Measurements from ENCODE around the gene RPL11.
A peak's percentile ranks its signal among the peaks of the same experiment; 100 is the strongest.
"Not testable (repeated sequence)": the region's sequence is repeated elsewhere in the genome, so short reads cannot be mapped to it uniquely, and the experiment has no call there.

The RPL11 gene

DNA sequence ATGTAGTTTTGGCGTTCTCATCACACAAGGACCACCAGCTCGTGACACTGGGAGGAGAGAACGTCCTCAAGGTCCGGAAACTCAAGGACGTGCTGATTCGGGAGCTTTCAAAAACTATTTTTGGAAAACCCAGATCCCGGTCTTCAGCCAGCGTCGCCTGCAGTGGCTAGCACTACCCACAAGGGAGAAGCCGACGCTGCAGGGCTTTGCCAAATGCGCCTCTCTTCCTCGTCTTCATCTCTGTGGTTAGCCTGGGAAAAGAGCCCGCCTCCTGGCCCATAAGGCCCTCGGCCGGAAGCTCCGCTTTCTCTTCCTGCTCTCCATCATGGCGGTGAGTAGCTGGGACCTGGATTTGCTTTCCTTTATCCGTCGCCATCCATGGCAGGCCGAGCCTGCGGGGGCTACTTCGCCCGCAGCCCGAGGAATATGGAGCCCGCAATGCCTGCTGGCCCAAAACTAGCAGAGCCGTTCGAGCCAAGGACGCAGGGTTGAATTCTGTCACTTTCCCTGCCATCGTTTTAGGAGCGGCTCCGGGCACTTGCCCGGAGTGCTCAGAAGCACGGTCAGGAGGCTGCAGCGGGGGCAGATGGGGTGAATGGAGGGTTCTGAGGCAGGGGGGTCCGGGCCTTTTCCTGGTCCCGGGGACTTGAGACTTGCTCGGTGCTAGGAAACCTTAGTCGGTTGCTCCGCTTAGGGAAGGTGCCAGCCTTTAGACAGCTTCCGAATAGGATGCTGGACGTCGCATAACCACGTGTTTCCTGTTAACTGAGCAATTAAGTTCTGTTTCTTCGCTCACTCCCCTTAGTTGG is at the start of gene RPL11:
Gene RPL11, plus strand, starts transcription at position 308 of the 809 bp plus-strand sequence. Its CDS starts 18 bp downstream, at position 326.
- DNase-seq (ENCODE audit: low read depth in 2 of 2): peak; percentile 91 to 94

DNA sequence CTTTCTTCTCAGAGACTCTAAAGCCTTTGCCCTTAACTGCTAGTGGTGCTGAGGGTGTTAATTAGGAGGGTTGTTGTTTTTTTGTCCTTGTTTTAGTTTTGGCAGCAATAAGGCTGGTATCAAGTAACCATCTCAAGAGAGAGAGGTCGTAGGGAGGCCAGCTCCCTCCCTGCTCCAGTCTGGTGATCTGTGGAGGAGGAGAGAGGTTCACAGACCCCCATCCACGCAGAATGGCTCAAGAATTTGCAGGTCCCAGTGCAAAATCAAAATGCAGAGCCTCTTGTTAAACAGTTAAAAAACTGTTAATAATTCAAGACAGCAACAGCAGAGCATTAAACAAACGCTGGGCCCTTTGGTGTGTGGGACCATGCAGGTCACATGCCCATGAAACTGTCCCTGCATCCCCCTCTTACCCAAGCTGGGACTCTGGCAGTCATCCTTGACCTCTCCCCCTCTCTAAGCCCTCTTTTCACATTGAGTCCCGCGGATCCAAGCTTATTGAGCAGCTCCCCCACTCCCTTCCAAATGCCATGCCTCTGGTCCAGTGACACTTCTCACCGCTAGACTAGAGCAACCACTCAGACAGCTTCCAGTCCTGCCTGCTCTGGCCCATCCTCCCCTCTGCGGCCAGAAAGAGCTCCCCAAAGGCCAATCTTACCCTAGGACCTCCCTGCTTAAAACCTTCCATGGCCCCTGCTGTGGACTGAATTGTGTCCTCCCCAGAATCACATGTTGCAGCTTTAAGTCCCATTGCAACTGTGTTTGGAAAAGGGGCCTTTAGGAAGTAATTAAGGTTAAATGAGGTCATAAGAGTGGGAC is 47.7 kb upstream of the RPL11 start:
- no peak for DNase-seq (ENCODE audit: low read depth in 2 of 2)

DNA sequence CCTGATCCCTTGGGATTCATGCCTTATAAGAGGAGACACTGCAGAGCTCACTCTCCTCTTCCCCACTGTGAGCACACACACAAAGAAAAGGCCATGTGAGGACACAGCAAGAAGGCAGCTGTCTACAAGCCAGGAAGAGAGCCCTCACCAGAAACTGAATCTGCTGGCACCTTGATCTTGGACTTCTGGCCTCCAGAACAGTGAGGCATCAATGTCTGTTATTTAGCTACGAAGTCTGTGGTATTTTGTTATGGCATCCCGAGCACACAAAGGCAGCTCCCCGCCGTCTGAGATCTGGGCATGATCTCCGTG is 47.1 kb upstream of the RPL11 start:
- no peak for DNase-seq (ENCODE audit: low read depth in 2 of 2)

DNA sequence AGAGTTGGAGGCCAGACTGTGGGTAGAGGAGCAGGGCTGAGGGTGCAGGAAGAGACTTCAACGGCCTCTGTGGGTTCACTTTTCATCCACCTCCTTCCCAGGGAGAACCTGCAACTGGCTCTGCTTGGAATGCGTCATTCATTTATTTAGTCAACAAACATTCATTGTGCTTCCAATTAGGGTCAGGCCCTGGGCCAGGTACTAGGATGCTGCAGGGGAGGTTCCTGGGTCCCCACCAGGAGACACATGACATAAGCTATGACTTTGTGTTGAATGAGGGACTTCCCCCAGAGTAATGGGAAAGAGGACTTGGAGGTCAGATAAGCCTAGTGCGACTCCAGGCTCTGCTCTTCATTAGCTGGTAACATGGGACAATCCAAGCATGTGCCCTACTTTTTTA is 46.3 kb upstream of the RPL11 start:
- no peak for DNase-seq (ENCODE audit: low read depth in 2 of 2)

DNA sequence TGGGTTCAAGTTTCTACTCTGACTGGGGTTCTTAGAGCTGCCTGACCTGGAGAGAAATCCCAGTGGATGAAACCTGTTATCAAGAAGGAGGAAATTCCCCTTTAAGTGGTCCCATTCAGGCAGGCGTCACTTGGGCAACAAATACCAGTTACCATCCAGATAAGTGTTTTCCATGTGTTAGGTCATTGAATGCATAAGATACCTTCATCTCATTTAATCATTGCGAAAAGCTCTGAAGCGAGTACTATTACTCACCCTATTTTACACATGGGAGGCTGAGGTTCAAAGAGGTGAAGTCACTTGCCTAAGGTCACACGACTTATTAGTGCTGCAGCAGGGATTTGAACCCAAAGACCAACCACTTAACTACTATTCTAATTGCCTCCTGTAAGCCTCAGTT is 45.5 kb upstream of the RPL11 start:
- DNase-seq (ENCODE audit: low read depth in 2 of 2): no peak

DNA sequence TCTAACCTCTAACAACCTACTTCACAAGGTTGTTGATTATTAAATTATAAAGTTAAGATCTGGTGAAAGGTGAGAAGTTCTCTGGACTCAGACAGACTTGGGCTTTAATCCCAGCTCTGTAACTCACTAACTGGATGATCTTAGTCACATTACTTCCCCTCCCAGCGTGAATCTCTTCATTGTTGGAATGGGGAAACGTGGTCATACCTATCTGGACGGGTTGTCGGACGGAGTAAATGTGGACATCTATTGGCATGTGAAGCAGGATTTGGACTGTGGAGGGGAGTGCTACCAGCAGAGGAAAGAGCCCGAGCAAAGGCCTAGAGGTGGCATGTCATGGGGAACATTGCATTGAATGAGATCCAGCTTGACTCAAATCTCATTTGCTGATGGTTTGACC is 45.1 kb upstream of the RPL11 start:
- DNase-seq (ENCODE audit: low read depth in 2 of 2): no peak

DNA sequence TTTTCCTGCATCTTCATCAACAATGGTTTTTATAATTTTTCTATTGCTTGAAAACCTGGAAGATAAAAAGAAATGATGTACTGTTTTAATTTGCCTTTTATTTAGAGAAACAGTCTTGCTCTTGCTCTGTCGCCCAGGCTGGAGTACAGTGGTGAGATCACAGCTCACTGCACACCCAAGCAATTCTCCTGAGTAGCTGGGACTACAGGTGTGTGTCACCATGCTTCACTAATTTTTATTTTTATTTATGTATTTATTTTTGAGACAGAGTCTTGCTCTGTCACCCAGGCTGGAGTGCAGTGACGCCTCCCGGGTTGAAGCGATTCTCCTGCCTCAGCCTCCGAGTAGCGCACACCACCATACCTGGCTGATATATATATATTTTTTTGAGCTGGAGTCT is 43.0 kb upstream of the RPL11 start:
- no peak for DNase-seq (ENCODE audit: low read depth in 2 of 2)

DNA sequence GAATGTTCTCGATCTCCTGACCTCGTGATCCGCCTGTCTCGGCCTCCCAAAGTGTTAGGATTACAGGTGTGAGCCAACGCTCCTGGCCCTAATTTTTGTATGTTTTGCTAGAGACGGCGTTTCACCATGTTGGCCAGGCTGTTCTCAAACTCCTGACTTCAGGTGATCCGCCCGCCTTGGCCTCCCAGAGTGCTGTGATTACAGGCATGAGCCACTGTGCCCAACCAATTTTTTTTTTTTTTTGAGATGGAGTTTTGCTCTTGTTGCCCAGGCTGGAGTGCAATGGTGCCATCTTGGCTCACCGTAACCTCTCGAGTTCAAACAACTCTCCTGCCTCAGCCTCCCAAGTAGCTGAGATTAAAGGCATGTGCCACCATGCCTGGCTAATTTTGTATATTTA is 42.4 kb upstream of the RPL11 start:
- DNase-seq (ENCODE audit: low read depth in 2 of 2): not testable (repeated sequence)

DNA sequence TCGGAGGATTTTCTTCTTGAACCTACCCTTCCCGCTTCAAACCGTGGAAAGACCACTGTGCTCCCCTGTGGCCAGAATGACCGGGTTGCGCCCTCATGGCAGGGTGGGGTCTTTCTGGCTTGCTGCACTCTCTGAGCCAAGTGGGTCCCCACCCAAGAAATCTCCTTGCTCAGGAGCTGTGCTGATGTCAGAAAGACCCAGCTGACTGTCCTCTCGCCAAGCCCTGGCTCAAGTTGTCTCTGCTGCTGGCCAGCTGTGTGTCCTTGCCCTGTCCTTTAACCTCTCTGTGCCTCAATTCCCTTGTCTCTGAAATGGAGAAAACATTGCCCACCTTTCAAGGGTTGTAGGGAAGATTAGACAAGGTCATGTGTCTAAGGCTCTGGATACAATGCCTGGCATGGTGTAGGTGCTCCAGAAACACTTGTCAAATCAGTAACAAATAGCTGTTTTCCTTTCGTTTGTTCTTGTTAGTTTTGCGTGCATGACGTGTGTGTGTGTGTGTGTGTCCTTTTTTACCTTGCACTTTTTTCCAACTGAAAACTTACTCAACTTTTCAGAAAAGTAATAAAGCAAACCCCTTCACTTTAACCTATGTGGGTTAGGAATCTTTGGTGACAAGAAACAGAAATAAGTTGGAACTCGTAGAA is 41.1 kb upstream of the RPL11 start:
- no peak for DNase-seq (ENCODE audit: low read depth in 2 of 2)

DNA sequence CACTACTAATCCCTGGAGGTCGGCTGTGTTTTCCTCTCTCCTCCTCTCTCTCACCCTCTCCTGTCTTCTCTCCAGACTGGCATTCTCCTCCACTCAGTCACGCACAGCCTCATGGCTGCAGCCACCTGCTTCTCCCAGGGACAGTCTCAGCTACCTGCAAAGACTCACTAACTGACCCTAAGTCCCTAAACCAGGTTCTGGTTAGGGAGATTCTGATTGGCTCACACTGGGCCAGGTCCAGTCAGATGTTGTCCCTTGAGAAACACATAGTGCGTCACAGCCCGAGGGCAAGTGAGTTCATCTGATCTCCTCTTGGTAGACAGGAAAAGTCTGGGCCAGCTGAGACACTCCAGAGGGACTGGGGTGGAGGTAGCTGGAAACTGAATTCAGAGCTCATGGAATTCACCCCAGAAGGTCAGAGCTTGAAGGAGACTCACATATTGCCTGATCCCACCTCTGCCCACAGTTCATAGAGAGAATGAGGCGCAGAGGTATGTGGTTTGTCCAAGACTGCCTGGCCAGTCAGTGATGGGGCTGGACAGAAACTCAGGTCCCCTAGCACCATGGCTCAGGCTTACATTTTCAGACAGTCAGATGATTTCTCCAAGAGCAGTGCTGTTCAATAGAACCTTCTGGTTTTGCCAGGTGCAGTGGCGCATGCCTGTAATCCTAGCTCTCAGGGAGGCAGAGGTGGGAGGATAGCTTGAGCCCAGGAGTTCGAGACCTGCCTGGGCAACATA is 40.4 kb upstream of the RPL11 start:
- no peak for DNase-seq (ENCODE audit: low read depth in 2 of 2)

DNA sequence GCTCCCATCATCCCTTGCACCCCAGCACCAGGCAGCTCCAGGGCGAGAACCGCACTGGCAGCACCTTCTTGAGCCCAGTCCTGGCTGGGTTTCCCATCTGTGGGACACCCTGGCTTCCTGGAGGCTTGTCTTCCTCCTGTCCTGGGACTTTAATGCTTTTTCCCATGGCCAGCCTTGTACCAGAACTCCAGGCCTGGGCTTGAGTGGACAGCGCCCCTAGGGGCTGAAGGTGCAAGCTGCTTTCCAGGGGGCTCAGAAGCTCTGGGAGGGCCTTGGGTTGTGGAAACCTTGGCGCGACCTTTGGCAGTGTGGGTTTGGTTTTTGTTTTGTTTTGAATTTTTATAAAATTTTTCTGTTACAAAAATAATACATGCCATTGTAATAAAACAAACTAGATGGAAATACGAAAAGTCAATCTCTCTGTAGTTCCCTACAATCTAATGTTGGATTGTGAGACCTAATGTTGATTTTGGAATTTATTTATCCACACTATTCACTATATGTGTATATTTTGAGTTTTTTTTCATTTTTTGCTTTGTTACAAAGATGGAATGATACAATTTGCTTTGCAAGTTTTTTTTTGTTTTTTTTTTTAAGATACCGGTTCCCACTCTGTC is 33.8 kb upstream of the RPL11 start:
- no peak for DNase-seq (ENCODE audit: low read depth in 2 of 2)

DNA sequence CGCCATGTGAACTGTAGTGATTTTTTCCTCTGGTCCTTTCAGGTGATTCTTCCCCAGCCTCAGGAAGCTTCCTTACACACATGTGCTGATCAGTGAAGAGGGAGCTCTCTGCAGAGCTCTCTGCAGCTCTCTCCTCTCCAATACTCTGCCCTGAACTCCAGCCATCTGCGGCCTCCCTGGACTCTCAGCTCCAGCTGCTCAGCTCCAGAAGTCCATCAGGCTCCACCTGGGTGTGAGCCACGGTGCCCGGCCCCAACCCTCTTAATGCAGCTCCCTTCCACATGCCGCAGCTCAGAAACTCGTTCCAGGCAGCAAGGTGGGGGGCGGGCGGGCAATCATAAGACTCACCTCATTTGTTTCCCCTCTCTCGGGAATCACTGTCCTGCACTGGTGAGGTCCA is 30.9 kb upstream of the RPL11 start:
- no peak for DNase-seq (ENCODE audit: low read depth in 2 of 2)

DNA sequence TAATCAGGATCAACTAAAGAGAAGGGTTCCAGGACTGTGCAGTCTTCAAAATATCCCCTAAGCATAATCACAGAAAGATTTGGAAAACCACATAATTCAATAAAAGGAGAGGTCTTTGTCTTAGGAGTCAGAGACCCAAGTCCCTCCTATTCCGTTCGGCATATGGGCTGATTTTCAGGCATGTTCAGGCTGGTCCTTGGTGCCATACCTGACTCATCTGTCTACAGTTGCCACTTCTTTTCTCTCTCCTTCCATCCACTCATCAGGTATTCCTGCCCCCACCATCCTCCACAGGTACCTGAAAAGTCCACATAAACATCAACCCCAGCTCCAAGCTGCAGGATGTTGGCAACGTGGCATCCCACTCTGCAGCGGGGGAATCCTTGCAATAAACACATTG is 29.7 kb upstream of the RPL11 start:
- no peak for DNase-seq (ENCODE audit: low read depth in 2 of 2)

DNA sequence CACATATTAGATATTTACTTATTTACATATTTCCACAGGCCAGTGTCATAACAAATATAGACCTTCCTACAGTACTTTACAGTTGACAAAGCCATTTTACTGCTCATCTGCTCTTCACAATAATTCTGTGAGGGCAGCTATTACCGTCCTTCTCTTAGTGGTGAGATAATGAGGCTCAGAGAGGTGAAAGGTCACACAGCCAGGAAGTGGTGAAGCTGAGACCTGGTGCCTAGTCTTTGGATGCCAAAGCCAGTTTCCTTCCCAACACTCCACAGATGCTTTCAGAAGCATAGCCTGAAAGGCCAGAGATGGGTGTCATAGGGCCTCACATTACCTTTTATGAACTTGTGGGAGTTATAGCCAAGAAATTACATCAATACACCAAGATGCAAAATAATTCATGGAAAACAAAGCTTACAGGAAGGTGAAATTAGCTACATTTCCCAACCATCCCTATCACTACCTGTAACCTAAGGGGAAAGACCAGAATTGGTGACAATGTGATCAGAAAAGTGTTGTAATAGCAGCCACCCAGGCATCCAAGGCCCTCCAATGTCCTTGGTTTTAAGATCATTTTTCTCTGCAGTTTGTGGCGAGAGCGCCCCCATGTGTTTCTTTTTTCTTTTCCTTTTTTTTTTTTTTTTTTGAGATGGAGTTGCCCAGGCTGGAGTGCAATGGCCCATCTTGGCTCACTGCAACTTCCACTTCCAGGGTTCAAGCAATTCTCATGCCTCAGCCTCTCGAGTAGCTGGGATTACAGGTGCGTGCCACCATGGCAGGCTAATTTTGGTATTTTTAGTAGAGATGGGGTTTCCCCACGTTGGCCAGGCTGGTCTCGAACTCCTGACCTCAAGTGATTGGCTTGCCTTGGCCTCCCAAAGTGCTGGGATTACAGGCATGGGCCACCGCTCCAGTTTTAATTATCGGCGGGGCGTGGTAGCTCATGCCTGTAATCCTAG is 26.5 kb upstream of the RPL11 start:
- no peak for DNase-seq (ENCODE audit: low read depth in 2 of 2)

DNA sequence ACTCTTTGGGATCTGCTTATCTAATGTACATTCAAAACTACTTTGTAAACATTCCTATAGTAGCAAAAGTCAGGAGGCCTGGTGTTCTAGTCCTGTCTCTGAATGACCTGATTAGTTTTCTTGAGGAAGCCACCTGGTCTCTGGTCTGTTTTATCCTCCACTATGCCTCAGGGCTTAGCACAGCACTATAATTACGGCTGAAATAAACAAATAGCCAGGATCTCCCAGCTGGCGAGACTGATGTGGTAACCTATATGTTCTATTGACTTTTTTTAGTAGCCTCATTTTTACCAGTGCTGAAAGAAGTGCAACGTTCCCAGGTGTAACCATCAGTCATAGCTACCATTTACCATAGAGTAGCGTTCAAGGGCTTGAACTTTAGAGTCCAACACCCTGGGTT is 24.2 kb upstream of the RPL11 start:
- DNase-seq (ENCODE audit: low read depth in 2 of 2): no peak

DNA sequence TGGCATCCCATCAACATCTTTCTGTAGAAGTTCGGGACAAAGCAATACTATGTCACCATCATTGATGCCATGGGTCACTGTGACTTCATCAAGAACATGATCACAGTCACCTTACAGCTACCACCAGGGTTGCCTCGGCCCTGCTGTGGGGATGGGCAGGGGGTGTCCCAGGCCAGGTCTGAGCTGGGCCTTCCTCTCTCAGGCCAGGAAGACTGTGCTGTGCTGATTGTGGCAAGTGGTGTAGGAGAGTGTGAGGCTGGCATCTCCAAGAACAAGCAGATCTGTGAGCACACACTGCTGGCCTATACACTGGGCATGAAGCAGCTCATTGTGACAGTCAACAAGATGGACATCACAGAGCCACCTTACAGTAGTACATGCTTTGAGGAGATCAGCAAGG is 20.9 kb upstream of the RPL11 start:
- no peak for DNase-seq (ENCODE audit: low read depth in 2 of 2)

DNA sequence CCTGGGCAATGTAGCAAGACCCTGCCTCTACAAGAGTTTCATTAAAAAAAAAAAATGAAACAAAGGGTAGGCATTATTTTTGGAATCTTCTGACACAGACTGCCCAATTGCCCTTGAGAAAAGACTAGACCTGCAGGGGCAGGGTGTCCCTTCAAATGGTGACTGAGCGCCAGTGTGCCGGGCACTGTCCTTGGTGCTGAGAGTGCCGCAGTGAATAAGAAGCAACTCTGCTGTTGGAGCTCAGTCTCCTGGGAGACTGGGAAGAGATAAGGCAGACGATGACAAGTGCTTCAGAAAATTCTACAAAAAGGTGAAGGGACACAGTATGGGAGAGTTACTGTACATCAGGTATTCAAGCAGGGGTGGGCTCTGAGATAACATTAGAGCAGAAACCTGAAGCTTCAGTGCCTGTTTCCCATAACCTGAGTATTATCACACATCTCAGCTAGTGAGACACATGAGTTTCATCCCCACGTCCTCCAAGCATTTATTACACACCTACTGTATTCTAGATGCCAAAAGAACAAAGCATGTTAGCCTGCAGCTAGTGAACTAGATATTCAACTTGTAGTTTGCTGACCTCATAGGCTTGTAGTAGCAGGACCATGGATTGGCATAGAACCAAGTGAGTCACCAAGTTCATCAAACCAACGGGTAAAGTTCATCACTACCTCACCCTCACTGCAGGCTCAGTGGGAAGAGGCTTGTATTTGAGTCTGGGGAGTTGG is 18.4 kb upstream of the RPL11 start:
- no peak for DNase-seq (ENCODE audit: low read depth in 2 of 2)

DNA sequence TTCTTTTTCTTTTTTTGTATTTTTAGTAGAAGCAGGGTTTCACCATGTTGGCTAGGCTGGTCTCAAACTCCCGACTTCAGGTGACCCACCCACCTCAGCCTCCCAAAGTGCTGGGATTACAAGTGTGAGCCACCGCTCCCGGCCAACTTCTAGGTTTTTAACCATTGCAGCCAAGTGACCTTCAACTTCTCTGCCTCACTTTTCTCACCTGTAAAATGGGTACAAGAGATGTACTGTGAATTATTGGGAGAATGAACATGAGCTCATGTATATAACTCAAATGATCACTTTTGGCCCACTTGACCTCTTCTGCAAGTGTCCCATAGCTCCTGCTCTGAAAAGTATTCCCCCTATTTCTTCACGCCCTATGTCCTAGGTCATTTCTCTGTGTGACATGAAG is 11.8 kb upstream of the RPL11 start:
- DNase-seq (ENCODE audit: low read depth in 2 of 2): no peak

DNA sequence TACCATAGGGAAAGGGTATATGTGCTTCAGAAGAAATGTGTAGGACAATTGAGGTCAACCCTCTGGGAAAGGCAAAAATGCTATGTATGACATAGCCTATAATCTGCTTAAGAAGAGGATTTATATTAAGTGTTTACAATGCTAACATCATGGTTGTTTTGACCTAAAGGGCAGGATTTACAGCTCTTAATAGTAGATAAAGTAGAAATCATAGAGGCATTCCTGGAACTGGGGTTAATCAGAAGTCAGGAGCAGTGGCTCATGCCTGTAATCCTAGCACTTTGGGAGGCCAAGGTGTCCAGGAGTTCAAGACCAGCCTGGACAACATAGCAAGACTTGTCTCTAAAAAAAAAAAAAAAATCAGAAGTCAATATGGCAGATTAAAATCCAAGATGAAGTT is 8.7 kb upstream of the RPL11 start:
- no peak for DNase-seq (ENCODE audit: low read depth in 2 of 2)

DNA sequence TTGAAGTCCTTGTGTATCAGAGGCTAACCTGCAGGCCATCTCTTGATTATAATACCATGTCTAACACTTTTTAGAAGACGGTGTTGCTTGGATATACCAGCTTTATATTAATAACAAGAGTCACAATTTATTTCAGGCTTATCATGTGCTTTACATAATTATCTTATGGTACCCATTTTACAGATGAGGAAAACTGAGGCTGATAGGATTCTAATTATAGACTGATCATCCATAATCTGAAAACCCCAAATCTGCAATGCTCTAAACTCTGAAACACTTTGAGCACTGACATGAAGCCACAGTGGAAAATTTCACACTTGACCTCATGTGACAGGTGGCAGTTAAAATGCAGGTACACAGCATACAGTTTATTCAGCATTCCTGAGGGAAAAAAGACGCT is 7.2 kb upstream of the RPL11 start:
- DNase-seq (ENCODE audit: low read depth in 2 of 2): no peak

All from fibroblast of skin of left quadriceps (primary cell).